ENCODE results near the gene RRP12. TPM values are rescaled to one million over a fixed set of nuclear protein-coding genes. Genes with fewer than 3 reads are reported as not detected.

Gene RRP12
- total RNA-seq, 2 donors from 2014 or later, result 6.1 to 12.3 TPM

GRCh38 chr10:97327348-97328294 is 73.5 kb downstream of the RRP12 start:
- Histone ChIP-seq H3K9me3 (no peaks in the 10 kb centered on the region), H3K27ac (no peak overlapping the region), H3K36me3 (peaks cover 10% of the 10 kb centered on the region), H3K4me1 (peaks cover 3 to 40% of the 10 kb centered on the region in 2 donors), H3K4me3 (no peak overlapping the region), H3K27me3 (no peaks in the 10 kb centered on the region)
- TF ChIP-seq, protein P1, sequence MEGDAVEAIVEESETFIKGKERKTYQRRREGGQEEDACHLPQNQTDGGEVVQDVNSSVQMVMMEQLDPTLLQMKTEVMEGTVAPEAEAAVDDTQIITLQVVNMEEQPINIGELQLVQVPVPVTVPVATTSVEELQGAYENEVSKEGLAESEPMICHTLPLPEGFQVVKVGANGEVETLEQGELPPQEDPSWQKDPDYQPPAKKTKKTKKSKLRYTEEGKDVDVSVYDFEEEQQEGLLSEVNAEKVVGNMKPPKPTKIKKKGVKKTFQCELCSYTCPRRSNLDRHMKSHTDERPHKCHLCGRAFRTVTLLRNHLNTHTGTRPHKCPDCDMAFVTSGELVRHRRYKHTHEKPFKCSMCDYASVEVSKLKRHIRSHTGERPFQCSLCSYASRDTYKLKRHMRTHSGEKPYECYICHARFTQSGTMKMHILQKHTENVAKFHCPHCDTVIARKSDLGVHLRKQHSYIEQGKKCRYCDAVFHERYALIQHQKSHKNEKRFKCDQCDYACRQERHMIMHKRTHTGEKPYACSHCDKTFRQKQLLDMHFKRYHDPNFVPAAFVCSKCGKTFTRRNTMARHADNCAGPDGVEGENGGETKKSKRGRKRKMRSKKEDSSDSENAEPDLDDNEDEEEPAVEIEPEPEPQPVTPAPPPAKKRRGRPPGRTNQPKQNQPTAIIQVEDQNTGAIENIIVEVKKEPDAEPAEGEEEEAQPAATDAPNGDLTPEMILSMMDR (IDR thresholded peaks at IDR 0.05), result no peak
- DNase-seq (ENCODE audit: low spot score), result no peak

DNA sequence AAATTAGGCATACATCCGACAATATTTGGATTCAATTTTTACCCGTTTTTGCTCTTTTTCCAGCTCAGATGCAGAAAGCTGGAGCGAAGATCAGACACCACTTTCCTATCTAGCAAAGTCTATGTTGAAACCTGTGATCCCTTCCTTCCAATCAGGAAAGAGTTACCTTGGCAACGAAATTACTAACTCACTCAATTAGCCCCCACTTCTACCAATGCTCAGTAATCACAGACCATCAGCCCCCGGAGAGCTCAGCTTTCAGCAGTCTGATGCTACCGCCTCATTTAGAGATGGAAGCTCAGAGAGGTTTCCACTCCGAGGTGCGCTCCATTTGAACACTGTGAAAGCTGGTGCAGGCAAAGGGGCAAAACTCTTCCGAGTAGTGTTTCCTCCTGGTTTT is 75.4 kb downstream of the RRP12 start:
- no peaks in the 10 kb centered on the region for H3K27me3 ChIP-seq
- no peak for DNase-seq (ENCODE audit: low spot score)
- no peak overlapping the region for H3K4me3 ChIP-seq
- peaks cover 10% of the 10 kb centered on the region for H3K36me3 ChIP-seq
- TF ChIP-seq, protein P1 (IDR thresholded peaks at IDR 0.05), result no peak
- no peaks in the 10 kb centered on the region for H3K9me3 ChIP-seq
- no peak overlapping the region for H3K27ac ChIP-seq
- H3K4me1 ChIP-seq, result peaks cover 0 to 31% of the 10 kb centered on the region in 2 donors

GRCh38 chr10:97323501-97323900 is 77.6 kb downstream of the RRP12 start:
- DNase-seq (ENCODE audit: low spot score), result no peak
- no peak overlapping the region for H3K4me3 ChIP-seq
- H3K9me3 ChIP-seq, result no peaks in the 10 kb centered on the region
- H3K27me3 ChIP-seq, result no peaks in the 10 kb centered on the region
- H3K27ac ChIP-seq, result no peak overlapping the region
- H3K4me1 ChIP-seq, result peaks cover 0 to 20% of the 10 kb centered on the region in 2 donors
- H3K36me3 ChIP-seq, result peaks cover 2% of the 10 kb centered on the region
- TF ChIP-seq, protein P1 (IDR thresholded peaks at IDR 0.05), result no peak

- no peak overlapping the region for H3K4me3 ChIP-seq
- peaks cover 0 to 24% of the 10 kb centered on the region in 2 donors for H3K4me1 ChIP-seq
Observed at GRCh38 chr10:97321804-97322190, 79.3 kb downstream of the RRP12 start.

GRCh38 chr10:97321032-97321803 is 79.9 kb downstream of the RRP12 start:
- TF ChIP-seq, protein P1 (IDR thresholded peaks at IDR 0.05), result no peak
- DNase-seq (ENCODE audit: low spot score), result no peak
- no peaks in the 10 kb centered on the region for H3K36me3 ChIP-seq
- H3K4me1 ChIP-seq, result peaks cover 0 to 24% of the 10 kb centered on the region in 2 donors
- H3K27ac ChIP-seq, result peak overlapping the region; percentile 94 to 95
- no peaks in the 10 kb centered on the region for H3K9me3 ChIP-seq
- no peaks in the 10 kb centered on the region for H3K27me3 ChIP-seq
- H3K4me3 ChIP-seq, result peak overlapping the region; percentile 88 to 89

More at GRCh38 chr10:97321804-97322190, 79.3 kb downstream of the RRP12 start:
- Histone ChIP-seq H3K36me3 (no peaks in the 10 kb centered on the region), H3K27me3 (no peaks in the 10 kb centered on the region), H3K9me3 (no peaks in the 10 kb centered on the region), H3K27ac (no peak overlapping the region)
- no peak for DNase-seq (ENCODE audit: low spot score)
- TF ChIP-seq, protein P1 (IDR thresholded peaks at IDR 0.05), result no peak
